Measurements from ENCODE around the gene SH3BP1.

Gene SH3BP1

GRCh38 chr22:37674248-37674647, 34.8 kb downstream of the SH3BP1 start:
- no peak for TF ChIP-seq CTCF (conservative IDR thresholded peaks at IDR 0.05; ENCODE audit: low read length)
- no peak for DNase-seq (ENCODE audit: low read depth)
- H3K4me3 ChIP-seq (ENCODE audit: low read length), result no peak overlapping the region

GRCh38 chr22:37674951-37675929, 35.8 kb downstream of the SH3BP1 start, which contains the start of gene LGALS1:
Gene LGALS1 (plus strand): TSS chr22:37675636. CDS start chr22:37675703, 67 bp downstream.
- DNase-seq (ENCODE audit: low read depth), result peak; percentile 98
- peak within 1 kb of the TSS; percentile 99 for H3K4me3 ChIP-seq (ENCODE audit: low read length)
- peak; percentile 22; the same call in 1 of the 2 replicates for TF ChIP-seq CTCF (conservative IDR thresholded peaks at IDR 0.05; ENCODE audit: low read length)

- no peak for TF ChIP-seq CTCF (conservative IDR thresholded peaks at IDR 0.05; ENCODE audit: low read length)
- DNase-seq (ENCODE audit: low read depth), result peak; percentile 28
- H3K4me3 ChIP-seq (ENCODE audit: low read length), result peak overlapping the region; percentile 99
Measured at GRCh38 chr22:37675930-37676735, 36.7 kb downstream of the SH3BP1 start.

- no peak for TF ChIP-seq CTCF (conservative IDR thresholded peaks at IDR 0.05; ENCODE audit: low read length)
- peak overlapping the region; percentile 99 for H3K4me3 ChIP-seq (ENCODE audit: low read length)
- peak; percentile 98 for DNase-seq (ENCODE audit: low read depth)
Measured at GRCh38 chr22:37676736-37677492, 37.4 kb downstream of the SH3BP1 start.

- no peak for TF ChIP-seq CTCF (conservative IDR thresholded peaks at IDR 0.05; ENCODE audit: low read length)
- H3K4me3 ChIP-seq (ENCODE audit: low read length), result peak overlapping the region; percentile 99
- no peak for DNase-seq (ENCODE audit: low read depth)
Measured at GRCh38 chr22:37677493-37677974, 38.1 kb downstream of the SH3BP1 start.

- peak overlapping the region; percentile 99 for H3K4me3 ChIP-seq (ENCODE audit: low read length)
- TF ChIP-seq CTCF (conservative IDR thresholded peaks at IDR 0.05; ENCODE audit: low read length), result no peak
- DNase-seq (ENCODE audit: low read depth), result no peak
Measured at GRCh38 chr22:37678372-37678771, 38.9 kb downstream of the SH3BP1 start.
